ENCODE data around the gene NEO1.

DNA sequence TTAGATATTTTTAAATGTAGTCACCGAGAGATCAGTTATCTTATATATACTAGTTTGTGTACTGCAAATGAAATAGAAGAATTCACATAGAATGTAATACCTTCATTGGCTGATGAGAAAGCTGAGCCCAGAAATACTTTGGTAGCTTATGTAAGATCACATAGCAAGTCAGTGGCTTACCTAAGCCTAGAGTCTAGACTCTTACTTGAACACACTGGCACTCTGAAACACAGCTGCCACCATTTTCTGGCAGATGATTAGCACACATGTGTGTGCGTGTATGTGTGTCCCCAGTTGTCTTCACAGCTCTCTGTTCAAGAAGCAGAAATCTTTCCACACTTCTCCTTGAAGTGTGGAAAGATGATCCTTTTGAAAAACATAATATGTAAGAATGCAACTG lies 124.3 kb downstream of the NEO1 start:
- TF ChIP-seq EGR1 (IDR thresholded peaks at IDR 0.05; ENCODE audit: low read depth in 2 of 2) (no peak), CTCF (IDR thresholded peaks at IDR 0.05; ENCODE audit: low read depth, low read length, missing input control) (no peak)
